GM18519 (cell line): ENCODE data around the gene ADAD1.
A peak's percentile ranks its signal among the peaks of the same experiment; 100 is the strongest.
"Not testable (repeated sequence)": the region's sequence is repeated elsewhere in the genome, so short reads cannot be mapped to it uniquely, and the experiment has no call there.

Experiments
- ATAC-seq: cut with Tn5 transposase; IDR thresholded peaks from one replicate; pipeline ENCODE4 v1.9.1; 2021; ENCODE audit warnings: mild to moderate bottlenecking, moderate library complexity; ENCODE audit not compliant: unreplicated experiment, low FRiP score

Gene ADAD1

GRCh38 chr4:122378711-122379110 is at the start of gene ADAD1:
ADAD1 (plus strand) TSS chr4:122379011; CDS start chr4:122380070, 1,059 bp downstream.
- no peak for ATAC-seq

- ATAC-seq: no peak
Measured at GRCh38 chr4:122329876-122330565, 48.8 kb upstream of the ADAD1 start.

GRCh38 chr4:122331195-122331594 is 47.6 kb upstream of the ADAD1 start:
- ATAC-seq: no peak

DNA sequence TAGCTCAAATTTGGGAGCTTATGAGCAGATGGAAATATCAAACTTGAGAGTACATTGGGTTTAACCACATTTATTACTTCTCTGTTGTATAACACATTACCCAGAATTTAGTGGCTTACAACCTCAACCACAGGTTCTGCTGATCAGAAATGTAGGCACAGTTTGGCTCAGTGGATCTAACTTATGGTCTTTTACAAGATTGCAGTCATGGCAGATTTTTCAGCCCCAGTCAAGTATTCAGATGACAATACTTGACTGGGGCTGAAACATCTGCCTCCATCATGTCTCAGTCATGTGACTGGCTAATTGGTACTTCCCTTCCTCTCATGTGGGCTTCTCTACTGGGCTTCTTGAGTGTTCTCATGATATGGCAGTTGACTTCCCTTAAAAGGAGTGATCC is 44.0 kb upstream of the ADAD1 start:
- no peak for ATAC-seq

GRCh38 chr4:122341886-122342285 is 36.9 kb upstream of the ADAD1 start:
- no peak for ATAC-seq

DNA sequence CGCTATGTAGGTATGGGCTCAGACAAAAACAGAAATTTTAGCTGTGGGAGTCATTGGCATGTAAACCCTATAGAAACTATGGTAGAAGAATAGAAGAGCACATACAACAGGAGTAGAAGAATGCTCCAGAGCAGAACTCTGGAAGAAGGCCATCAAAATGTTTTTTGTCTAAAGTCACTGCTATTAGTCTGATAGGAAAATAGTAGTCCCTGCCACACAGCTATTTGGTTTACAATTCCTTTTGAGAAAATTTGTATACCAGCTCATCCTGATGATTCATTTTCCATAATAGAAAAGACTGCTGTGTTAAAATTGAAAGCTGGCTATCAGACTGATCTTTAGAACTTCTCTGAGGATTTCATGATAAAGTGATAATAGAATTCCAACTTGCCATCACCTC is 32.8 kb upstream of the ADAD1 start:
- ATAC-seq: no peak

- no peak for ATAC-seq
Measured at GRCh38 chr4:122346503-122346902, 32.3 kb upstream of the ADAD1 start.

DNA sequence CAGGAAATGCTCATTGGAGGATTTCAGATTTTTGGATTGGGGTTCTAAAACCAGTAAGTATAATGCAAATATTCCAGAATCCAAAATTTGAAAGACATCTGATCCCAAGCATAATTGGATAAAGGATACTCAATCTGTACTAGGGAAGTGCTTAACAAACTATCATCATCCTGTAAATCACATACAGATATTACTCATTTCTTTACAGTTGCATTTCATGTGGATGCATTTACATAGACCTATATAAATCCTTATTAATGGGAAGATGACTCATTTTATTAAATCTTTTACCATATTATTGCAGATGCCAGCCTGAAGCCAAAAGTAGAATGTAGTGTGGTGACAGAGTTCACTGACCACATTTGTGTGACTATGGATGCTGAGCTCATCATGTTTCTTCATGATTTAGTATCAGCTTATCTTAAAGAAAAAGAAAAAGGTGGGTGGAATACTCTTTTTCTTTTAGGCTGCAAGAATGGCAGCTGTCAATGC is 22.4 kb upstream of the ADAD1 start:
- no peak for ATAC-seq

DNA sequence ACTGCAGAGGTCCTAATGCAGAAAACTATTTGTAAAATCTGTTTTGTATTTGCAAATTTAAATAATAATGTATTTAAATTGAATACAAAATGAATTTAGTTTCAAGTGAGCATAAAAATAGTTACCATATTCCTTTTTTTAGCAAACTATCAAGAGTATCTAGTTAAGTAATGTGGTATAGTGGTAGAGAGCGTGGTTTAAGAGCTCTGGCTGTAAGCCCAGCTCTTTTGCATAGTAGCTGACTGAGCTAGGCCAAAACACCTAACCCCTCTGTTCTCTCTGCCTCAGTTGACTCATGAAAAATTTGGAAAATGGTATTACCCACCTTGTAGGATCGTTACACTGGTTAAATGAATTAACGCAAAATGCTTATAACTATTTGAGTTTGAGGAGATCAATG is 18.1 kb upstream of the ADAD1 start:
- no peak for ATAC-seq

GRCh38 chr4:122364700-122365404 is 14.0 kb upstream of the ADAD1 start:
- ATAC-seq: no peak

DNA sequence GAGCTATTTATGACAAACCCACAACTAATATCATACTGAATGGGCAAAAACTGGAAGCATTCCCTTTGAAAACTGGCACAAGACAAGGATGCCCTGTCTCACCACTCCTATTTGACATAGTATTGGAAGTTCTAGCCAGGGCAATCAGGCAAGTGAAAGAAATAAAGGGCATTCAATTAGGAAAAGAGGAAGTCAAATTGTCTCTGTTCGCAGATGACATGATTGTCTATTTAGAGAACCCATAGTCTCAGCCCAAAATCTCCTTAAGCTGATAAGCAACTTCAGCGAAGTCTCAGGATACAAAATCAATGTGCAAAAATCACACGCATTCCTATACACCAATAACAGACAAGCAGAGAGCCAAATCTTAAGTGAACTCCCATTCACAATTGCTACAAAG is 10.0 kb upstream of the ADAD1 start:
- ATAC-seq: not testable (repeated sequence)

GRCh38 chr4:122377352-122377751 is 1.5 kb upstream of the ADAD1 start:
- ATAC-seq: no peak

DNA sequence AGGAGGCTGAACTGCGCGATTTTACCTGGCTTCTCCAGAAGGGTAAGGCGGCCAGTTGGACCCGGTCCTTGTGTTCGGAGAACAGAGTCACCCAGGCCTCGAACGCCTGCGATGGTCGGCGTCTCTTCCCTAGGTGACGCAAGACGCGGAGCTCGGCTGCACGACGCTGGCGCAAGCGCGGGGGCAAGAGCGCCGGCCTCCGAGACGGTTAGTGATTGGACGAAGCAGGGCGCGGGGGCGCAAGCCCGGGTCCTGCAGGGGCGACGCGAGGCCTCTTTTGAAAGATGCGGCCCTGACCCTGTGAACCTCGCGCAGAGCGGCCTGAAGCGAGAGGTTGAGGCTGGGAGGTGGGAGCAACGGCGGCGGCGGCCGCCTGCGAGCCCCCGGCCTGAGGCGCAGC is 428 bp downstream of the ADAD1 start:
- no peak for ATAC-seq

DNA sequence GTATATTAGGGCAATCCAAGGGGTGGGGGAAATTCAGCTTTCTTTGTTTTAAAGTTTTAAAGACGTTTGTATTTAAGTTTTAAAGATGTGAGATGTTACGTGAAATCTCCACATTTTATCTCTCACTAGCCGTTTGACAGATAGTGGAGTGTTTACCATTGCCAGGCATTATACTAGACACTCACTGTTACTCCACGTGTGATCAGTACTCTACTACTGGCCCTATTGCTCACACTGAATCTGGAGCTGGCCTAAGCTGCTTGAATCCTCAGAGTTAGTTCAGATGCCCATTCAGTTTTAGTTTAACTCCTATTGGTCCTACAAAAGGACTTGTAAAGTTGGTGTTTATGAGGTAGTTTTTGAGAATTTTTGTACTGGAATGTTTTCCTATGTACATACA is 4.5 kb downstream of the ADAD1 start:
- ATAC-seq: no peak

DNA sequence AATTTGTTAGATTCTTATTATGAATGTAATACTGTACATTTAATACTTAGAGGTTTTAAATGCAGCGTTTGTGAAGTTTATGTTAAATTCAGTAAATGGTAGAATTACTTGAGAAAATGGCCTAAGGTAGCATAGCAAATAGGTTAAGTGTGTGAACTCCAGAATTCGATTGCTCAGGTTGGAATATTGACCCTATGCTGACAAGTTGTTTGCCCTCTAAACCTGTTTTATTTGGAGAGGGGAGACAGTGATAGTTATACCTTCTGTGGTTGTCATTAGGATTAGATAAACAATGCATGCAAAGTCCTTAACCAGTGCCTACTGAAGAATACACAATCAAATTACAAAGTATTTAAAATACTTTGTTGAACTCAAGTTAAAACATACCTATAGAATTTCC is 5.4 kb downstream of the ADAD1 start:
- no peak for ATAC-seq

DNA sequence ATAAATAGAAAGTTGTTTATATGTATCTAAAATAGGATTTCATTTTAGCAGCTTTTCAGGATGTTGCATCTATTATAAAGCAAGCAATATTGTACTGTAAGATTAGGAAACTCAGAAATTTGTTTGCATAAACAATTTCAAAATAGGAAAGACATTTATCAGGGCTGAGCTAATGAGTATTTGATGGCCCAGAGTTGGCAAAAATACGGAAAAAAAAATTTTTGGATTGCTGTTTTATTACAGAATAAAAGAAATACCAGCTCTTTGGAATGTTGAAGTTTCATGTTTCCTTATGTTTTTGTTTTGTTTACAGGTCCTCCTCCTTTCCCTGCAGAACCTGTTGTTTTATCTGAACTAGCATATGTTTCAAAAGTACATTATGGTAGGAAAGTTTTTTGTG is 14.5 kb downstream of the ADAD1 start:
- no peak for ATAC-seq

DNA sequence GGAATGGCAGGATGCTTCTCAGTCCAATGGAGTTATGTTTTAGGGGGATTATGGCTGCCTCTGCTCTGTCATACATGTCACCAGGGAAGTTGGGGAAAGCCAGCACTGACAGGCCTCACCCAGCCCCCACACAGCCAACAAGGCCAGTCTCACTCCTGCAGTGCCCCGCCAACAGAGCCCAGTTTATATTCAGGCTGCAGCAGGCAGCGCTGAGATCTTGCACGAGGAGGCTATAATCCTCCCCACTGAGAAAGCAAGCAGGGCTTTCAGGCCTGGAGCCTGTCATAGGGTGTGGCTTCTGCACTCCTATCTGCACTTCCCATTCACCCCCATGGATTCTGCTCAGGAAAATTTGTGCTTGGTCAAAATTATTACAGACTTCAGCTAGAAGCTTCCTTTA is 25.1 kb downstream of the ADAD1 start:
- no peak for ATAC-seq

DNA sequence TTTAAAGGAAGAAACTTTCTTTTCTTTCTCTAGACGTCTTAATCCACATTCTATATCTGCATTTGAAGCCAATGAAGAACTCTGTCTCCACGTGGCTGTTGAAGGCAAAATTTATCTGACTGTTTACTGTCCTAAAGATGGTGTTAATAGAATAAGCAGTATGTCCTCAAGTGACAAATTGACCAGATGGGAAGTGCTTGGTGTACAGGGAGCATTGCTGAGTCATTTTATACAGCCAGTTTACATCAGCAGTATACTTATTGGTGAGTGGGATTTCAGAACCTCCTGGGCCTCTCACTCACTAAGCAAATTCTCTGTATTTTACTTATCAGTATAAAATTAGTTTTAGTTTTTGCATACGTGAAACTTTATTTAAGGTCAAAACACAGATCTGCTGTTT is 33.7 kb downstream of the ADAD1 start:
- peak; percentile 77 for ATAC-seq

DNA sequence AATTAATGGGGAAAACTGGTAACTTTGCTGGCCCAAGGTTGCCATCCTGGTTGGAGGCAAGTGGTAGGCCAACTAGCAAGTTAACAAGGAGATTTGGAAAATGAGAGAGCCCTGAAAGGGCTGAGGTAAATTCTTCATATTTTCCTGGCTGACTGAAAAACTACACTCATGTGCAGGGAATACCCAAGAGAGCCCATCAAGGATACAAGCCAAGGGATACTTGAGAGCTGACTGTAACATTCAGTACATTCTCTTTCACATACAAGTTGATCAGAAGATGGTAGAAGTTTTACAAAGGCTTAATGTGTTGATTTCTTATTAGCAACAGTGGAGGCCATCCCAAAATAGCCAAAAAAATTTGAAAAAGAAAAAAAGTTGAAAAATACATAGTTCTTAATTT is 44.4 kb downstream of the ADAD1 start:
- ATAC-seq: no peak

DNA sequence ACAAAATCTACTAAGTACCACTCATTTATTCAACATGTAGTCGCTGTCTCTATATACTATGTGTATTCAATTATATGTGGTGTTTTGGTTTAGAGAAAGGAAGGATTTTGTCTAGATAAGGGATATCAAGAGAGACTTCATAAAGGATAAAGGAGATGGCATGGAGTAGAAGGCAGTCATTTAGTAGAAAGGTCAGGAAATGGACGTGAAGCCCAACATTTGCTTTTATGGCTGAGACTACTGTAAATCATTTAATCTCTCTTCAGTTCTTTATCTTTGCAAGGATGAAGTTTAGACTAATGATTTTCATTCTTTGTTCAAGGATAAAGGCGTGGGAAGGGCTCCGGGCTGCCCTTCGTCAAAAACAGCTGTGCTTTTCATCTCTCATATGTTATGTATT is 52.5 kb downstream of the ADAD1 start:
- ATAC-seq: no peak

DNA sequence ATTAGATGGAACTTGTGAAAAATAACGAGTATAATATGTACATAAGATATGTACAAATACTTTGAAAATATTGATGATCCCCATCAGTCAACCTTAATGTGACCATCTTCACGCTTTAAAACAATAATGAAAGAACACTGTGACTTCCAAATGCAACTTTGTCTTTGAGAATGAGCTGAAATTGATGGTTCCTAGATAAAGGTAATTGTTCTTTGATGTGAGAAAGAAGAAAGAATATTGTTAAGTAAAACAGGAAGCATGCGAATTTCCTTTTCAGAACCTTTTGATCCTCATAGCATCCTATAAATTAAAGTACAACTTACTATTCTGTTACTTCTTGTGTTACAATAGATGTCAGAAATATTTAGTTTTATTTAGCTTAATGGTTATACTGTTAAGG is 55.5 kb downstream of the ADAD1 start:
- no peak for ATAC-seq

- ATAC-seq: no peak
Measured at GRCh38 chr4:122450847-122451246, 72.0 kb downstream of the ADAD1 start.
